Mesendoderm (in vitro differentiated cells): ENCODE data around the gene RASA4.
"Not testable (repeated sequence)": the region's sequence is repeated elsewhere in the genome, so short reads cannot be mapped to it uniquely, and the experiment has no call there.

Experiments
- DNase-seq: peaks from one replicate; pipeline ENCODE4 v3.0.0; 2013
- H2AK5ac ChIP-seq: 2 replicates; pipeline ENCODE4 v1.6.1; 2013; ENCODE audit warnings: low read length, inconsistent platforms
- H2BK120ac ChIP-seq: 2 replicates; pipeline ENCODE4 v1.6.1; 2013; ENCODE audit warnings: low read depth, mild to moderate bottlenecking, low read length, moderate library complexity, mixed read lengths
- H2BK15ac ChIP-seq: replicated peaks from 2 replicates; pipeline ENCODE4 v1.6.1; 2013; ENCODE audit warnings: low read depth, mild to moderate bottlenecking, moderate library complexity
- H2BK5ac ChIP-seq: 2 replicates; pipeline ENCODE4 v1.6.1; 2013; ENCODE audit warnings: low read length, inconsistent platforms
- H3K18ac ChIP-seq: 2 replicates; pipeline ENCODE4 v1.6.1; 2013; ENCODE audit warnings: mild to moderate bottlenecking, low read length, mixed read lengths
- H3K23ac ChIP-seq: one replicate; pipeline ENCODE4 v1.6.1; 2013; ENCODE audit warnings: low read length
- H3K27ac ChIP-seq: 2 replicates; pipeline ENCODE4 v1.5.1; 2013; ENCODE audit warnings: low read depth, mild to moderate bottlenecking, inconsistent platforms, low read length, moderate library complexity
- H3K27me3 ChIP-seq: 2 replicates; pipeline ENCODE4 v1.6.1; 2013; ENCODE audit warnings: low read length, control low read depth, mild to moderate bottlenecking, inconsistent platforms; ENCODE audit not compliant: insufficient read depth, poor library complexity
- H3K36me3 ChIP-seq: 2 replicates; pipeline ENCODE4 v1.6.1; 2013; ENCODE audit warnings: low read length, inconsistent platforms; ENCODE audit not compliant: control insufficient read depth, insufficient read depth
- H3K4ac ChIP-seq: one replicate; pipeline ENCODE4 v1.6.1; 2013; ENCODE audit warnings: low read depth, mild to moderate bottlenecking, low read length, moderate library complexity
- H3K4me1 ChIP-seq: 2 replicates; pipeline ENCODE4 v1.6.1; 2013; ENCODE audit warnings: low read depth, low read length, inconsistent platforms; ENCODE audit not compliant: control insufficient read depth
- H3K4me2 ChIP-seq: 2 replicates; pipeline ENCODE4 v1.6.1; 2013; ENCODE audit warnings: low read length
- H3K4me3 ChIP-seq: 2 replicates; pipeline ENCODE4 v1.5.1; 2013; ENCODE audit warnings: mild to moderate bottlenecking, low read length
- H3K56ac ChIP-seq: one replicate; pipeline ENCODE4 v1.6.1; 2013; ENCODE audit warnings: low read length
- H3K79me1 ChIP-seq: 2 replicates; pipeline ENCODE4 v1.6.1; 2013; ENCODE audit warnings: low read length, inconsistent platforms
- H3K79me2 ChIP-seq: 2 replicates; pipeline ENCODE4 v1.6.1; 2013; ENCODE audit warnings: mild to moderate bottlenecking, low read length; ENCODE audit not compliant: control insufficient read depth, insufficient read depth
- H3K9ac ChIP-seq: 2 replicates; pipeline ENCODE4 v1.6.1; 2013; ENCODE audit warnings: low read length, inconsistent platforms
- H4K5ac ChIP-seq: one replicate; pipeline ENCODE4 v1.6.1; 2013; ENCODE audit warnings: low read length
- H4K8ac ChIP-seq: one replicate; pipeline ENCODE4 v1.6.1; 2013; ENCODE audit warnings: low read depth, mild to moderate bottlenecking, control low read depth, low read length, moderate library complexity
- WGBS: extraction: QIAGEN DNeasy Blood & Tissue Kit; methylation state at CpG from one replicate; pipeline ENCODE4 v1.1.7; 2013; ENCODE audit warnings: low lambda C conversion rate, missing lambda C conversion rate; ENCODE audit not compliant: insufficient coverage; ENCODE audit errors: extremely low coverage; 5-methylcytosine and 5-hydroxymethylcytosine counted together

Gene RASA4

DNA sequence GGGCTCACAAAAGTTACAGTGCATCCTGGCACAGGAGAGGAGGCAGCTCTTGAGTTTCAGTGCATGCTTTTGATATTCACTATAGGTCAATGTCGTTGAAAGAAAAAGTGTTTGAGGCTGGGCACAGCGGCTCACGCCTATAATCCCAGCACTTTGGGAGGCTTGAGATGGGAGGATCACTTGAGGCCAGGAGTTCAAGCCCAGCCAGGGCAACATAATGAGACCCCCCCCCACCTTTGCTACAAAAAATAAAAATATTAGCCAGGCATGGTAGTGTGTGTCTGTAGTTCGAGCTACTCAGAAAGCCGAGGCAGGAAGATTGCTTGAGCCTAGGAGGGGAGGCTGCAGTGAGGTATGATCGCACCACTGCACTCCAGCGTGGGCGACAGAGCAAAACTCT, 1.6 kb upstream of the RASA4 start:
- not testable (repeated sequence) for H3K27me3 ChIP-seq, H3K4me3 ChIP-seq, H2BK15ac ChIP-seq, H2AK5ac ChIP-seq, H2BK5ac ChIP-seq, H3K23ac ChIP-seq, H3K9ac ChIP-seq, H2BK120ac ChIP-seq, H3K4me2 ChIP-seq, H4K8ac ChIP-seq, H4K5ac ChIP-seq, H3K27ac ChIP-seq, H3K18ac ChIP-seq, H3K36me3 ChIP-seq, DNase-seq, H3K79me1 ChIP-seq, H3K79me2 ChIP-seq, H3K4me1 ChIP-seq, H3K4ac ChIP-seq, H3K56ac ChIP-seq
- WGBS: no CpG with 5 or more reads among the region's 8 CpGs

DNA sequence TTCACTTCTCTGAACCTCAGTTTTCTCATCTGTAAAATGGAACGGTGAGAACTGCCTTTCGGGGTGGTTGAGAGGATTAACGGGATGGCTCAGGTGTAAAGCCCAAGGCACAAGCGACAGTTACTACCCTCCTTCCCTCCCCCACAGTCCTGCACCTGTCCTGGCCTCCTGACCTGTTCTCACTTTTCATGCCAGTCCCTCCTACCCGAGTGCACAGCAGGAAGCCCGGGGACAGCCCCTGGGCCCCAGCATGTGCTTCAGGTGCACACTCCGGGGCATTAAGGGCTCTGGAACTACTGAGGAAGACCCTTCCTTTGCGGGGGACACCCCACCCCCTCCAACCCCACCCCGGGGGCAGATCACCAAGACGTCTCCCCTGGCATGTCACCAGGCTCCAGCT, 626 bp downstream of the RASA4 start:
- H3K4ac ChIP-seq, H3K27ac ChIP-seq, H2BK120ac ChIP-seq, H3K27me3 ChIP-seq, H3K4me2 ChIP-seq, H2BK5ac ChIP-seq, H3K4me3 ChIP-seq, H3K79me1 ChIP-seq, H3K4me1 ChIP-seq, H4K5ac ChIP-seq, H3K36me3 ChIP-seq, DNase-seq, H3K23ac ChIP-seq, H3K9ac ChIP-seq, H3K56ac ChIP-seq, H3K79me2 ChIP-seq, H2BK15ac ChIP-seq, H3K18ac ChIP-seq, H4K8ac ChIP-seq, H2AK5ac ChIP-seq: not testable (repeated sequence)
- WGBS: no CpG with 5 or more reads among the region's 10 CpGs

DNA sequence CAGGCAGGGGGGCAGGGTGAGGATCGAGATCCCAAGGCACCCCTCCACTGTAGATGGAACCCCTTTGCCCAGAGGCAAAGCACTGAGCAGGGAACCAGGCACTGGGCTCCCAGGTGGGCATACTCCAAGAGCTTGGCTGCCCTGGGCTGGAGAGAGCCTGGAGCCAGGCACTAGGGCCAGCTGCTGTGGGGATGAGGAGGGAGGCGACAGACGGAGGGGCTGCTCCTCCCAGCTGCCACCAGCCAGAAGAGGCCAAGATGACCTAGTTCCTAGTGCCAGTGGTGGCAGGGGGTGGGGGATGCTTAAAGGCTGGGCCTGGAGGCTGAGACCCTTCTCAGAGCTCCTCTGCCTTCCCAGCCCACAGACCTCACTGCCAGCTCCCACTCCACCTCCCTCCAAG, 1.7 kb downstream of the RASA4 start:
- not testable (repeated sequence) for H3K9ac ChIP-seq, H3K4me2 ChIP-seq, H2BK120ac ChIP-seq, H3K18ac ChIP-seq, H3K27ac ChIP-seq, H4K5ac ChIP-seq, H2AK5ac ChIP-seq, H3K79me2 ChIP-seq, H3K4me1 ChIP-seq, H3K23ac ChIP-seq, H3K27me3 ChIP-seq, H3K56ac ChIP-seq, H3K4ac ChIP-seq, H4K8ac ChIP-seq, H2BK15ac ChIP-seq, H2BK5ac ChIP-seq, H3K4me3 ChIP-seq, H3K79me1 ChIP-seq, DNase-seq, H3K36me3 ChIP-seq
- WGBS: no CpG with 5 or more reads among the region's 3 CpGs

DNA sequence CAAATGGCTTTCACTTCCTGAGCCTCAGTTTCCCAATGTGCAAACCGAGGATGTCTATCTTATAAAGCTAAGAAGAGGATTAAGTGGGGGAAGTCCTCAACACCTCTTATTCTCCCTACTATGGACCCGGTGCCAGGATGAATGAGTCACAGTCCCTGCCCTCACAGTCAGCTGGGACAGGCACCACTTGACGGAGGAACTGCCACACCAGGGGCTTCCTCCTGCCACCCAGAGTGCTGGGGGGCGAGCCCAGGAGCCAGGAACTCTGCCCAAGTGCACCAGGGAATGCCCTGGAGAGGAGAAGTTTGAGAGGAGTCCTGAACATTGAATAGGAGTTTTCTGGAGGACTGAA, 2.2 kb downstream of the RASA4 start:
- no CpG with 5 or more reads among the region's 4 CpGs for WGBS
- H3K56ac ChIP-seq, H3K4me3 ChIP-seq, DNase-seq, H2BK15ac ChIP-seq, H3K4ac ChIP-seq, H3K79me1 ChIP-seq, H3K36me3 ChIP-seq, H3K23ac ChIP-seq, H3K18ac ChIP-seq, H4K5ac ChIP-seq, H2BK120ac ChIP-seq, H2AK5ac ChIP-seq, H3K9ac ChIP-seq, H3K4me2 ChIP-seq, H3K4me1 ChIP-seq, H3K79me2 ChIP-seq, H4K8ac ChIP-seq, H3K27ac ChIP-seq, H3K27me3 ChIP-seq, H2BK5ac ChIP-seq: not testable (repeated sequence)

DNA sequence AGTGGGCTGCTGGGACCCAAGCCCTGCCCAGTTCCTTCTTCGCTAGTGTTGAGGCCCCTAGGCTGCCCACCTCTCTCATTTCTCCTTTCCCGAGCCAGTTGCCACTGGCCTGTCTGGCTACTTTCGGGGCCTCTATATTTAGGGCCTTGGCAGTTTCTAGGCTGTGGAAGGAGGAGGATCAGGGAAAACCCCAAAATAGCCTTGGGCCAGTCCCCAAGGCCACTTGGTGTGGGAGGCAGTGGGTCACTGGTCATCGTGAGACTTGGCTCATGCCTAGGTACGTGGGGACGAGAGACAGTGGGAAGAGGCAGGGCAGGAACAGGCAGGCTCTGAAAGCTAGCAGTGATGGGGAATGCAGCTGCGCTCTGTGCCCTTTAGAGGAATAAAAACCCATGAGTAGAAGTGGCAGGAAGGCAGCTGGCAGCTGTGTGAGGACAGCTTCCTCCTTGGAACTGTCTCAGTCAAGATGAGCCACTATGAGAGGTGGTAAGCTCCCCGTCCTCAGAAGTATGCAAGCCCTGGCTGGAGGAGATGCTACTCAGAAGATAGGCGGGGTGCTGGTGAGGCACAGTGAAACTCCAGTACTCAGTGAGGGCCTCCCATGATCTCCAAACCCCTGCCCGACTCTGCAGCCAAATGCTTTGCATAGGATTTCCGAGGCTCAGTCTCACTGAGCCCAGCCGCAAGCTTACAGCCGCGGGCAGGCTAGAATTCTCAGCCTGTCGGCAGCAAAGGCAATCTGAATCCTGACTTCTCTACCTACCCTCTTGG, 2.8 kb downstream of the RASA4 start:
- not testable (repeated sequence) for H3K18ac ChIP-seq

DNA sequence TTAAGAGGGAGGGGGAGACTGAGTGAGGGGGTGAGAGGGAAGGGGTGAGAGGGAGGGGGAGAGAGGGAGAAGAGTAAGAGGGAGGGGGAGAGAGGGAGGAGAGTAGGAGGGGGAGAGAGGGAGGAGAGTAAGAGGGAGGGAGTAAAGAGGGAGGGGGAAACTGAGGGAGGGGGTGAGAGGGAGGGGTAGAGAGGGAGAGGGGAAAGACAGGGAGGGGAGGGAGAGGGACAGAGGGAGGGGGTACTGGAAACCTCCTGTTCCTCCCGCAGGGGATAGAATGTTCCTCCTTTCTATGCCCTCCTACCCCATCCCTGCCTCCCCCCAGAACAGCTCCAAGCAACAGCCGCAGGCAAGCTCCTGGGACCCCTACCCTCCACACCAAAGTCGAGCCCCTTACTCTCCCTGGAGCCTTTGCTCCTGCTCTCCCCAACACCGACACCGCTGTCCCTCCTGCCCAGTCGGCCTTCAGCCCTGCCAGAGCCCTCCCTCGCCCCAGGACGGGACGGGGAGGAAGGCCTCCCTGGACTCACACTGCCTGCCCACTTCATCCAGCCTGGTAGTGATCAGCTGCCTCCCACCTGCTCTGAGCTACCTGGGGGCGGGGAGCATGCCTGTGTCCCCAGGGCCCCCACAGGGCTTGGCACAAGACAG, 4.8 kb downstream of the RASA4 start:
- H4K8ac ChIP-seq, H3K79me2 ChIP-seq, H2BK5ac ChIP-seq, H3K36me3 ChIP-seq, H3K23ac ChIP-seq, H3K4ac ChIP-seq, H3K4me3 ChIP-seq, H3K4me2 ChIP-seq, H3K56ac ChIP-seq, H3K9ac ChIP-seq, H2BK15ac ChIP-seq, H3K4me1 ChIP-seq, H3K18ac ChIP-seq, H3K27me3 ChIP-seq, H3K27ac ChIP-seq, H3K79me1 ChIP-seq, H2AK5ac ChIP-seq, H2BK120ac ChIP-seq, H4K5ac ChIP-seq: not testable (repeated sequence)
- DNase-seq: peak; percentile 16
- WGBS: no CpG with 5 or more reads among the region's 10 CpGs

More for the DNA sequence above, 2.8 kb downstream of the RASA4 start:
- not testable (repeated sequence) for H3K9ac ChIP-seq, H2BK120ac ChIP-seq, H3K79me2 ChIP-seq, H4K5ac ChIP-seq, H3K4me3 ChIP-seq, H3K56ac ChIP-seq, H3K79me1 ChIP-seq, H2AK5ac ChIP-seq, H3K4me2 ChIP-seq, H3K4me1 ChIP-seq, H4K8ac ChIP-seq, H3K27ac ChIP-seq, H3K4ac ChIP-seq, H3K36me3 ChIP-seq, H3K27me3 ChIP-seq, H2BK5ac ChIP-seq, H2BK15ac ChIP-seq, DNase-seq, H3K23ac ChIP-seq
- WGBS: no CpG with 5 or more reads among the region's 15 CpGs
